Measurements from ENCODE around the gene COMP.

GRCh38 chr19:18737954-18738351 lies 53.2 kb downstream of the COMP start:
- no peak for TF ChIP-seq POLR2A (IDR thresholded peaks at IDR 0.05)
- TF ChIP-seq CTCF (IDR thresholded peaks at IDR 0.05 in 8 of 11, conservative IDR thresholded peaks at IDR 0.05 in 3 of 11) = no peak
